GM19455 (cell line): ENCODE results near the gene PARD3B.

Source experiments
- ATAC-seq: cut with Tn5 transposase; IDR thresholded peaks from one replicate; pipeline ENCODE4 v1.9.1; 2021; ENCODE audit not compliant: unreplicated experiment

The PARD3B gene

DNA sequence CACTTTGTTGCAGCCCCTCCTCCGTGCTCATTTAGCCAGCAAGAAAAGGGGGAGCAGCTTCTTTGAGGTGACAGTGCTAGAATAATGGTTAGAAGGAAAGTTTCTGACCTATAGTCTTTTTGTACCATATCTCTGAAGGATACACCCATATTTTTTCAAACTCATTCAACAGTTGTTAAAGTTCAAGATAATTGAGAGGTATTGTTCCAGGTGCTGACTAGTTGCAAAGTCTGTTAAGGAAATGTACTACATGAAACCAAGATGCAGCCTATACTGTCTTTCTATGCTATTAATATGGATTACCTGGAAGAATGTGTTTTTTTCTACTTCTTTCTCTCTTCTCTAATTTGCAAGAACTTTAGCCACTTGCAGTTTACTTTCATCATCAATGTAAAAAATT lies 495.0 kb downstream of the PARD3B start:
- no peak for ATAC-seq

DNA sequence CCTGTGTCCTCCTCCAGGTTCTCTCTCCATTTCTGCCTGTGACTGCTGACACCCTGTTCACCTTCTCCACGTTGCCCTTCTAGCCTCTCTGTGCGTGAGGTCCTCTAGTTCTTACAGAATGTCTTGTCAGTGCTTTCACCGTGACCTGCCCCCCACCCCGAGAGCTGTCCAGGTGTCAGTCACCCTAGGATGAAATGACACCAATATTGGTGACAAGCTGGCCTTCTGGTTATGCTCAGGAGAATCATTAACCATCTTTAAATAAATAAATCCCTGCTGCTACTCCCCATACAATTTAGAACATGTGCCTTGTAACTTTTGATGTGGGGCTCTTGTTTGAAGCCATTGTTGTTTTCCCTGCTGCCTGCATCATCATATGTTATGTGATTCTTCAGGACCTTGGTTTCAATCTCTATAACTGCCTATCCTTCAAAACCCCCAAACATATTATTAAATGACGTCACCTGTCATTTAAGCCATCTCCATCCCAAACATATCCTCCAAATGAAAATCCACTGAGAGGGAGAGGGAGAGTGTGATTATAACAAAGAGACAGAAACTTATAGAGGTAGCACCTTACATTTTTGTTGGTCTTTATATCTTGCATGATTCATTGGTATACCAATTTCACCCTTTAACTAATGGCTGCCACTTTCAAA lies 496.3 kb downstream of the PARD3B start:
- no peak for ATAC-seq

DNA sequence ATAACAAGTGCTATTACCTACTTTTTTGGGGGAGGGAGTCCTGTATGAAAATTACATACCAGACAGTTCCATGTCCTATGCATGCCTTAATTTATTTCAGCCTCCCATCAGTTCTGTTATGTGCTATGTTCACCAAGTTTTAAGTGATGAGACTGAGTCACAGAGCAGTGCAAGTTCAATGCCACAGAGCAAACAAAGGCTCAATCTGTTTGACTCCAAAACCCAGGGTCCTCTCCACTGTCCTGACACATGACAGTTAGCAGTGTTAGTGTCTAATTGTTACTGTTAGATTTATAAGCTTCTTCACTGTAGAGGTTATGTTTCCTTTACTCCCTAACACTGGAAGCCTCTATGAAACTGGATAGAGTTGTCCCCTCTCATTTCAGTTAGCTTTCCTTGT lies 498.0 kb downstream of the PARD3B start:
- no peak for ATAC-seq

DNA sequence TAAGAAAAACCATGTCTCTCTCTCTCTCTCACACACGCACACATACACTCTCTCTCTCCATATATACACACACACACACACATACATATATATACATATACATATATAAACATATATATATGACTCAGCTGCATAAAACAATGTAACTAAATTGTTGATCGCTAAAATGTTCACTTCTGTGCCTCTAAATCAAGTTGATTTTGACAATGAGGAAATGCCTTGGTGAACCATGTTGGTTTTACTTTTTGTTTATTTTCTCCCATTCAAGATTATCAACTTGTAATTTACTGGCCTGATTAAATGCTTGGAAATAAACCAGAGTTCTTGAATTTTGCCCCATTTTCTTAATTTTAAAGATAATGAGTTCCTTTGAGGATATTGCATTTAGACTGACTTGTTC lies 500.4 kb downstream of the PARD3B start:
- no peak for ATAC-seq

DNA sequence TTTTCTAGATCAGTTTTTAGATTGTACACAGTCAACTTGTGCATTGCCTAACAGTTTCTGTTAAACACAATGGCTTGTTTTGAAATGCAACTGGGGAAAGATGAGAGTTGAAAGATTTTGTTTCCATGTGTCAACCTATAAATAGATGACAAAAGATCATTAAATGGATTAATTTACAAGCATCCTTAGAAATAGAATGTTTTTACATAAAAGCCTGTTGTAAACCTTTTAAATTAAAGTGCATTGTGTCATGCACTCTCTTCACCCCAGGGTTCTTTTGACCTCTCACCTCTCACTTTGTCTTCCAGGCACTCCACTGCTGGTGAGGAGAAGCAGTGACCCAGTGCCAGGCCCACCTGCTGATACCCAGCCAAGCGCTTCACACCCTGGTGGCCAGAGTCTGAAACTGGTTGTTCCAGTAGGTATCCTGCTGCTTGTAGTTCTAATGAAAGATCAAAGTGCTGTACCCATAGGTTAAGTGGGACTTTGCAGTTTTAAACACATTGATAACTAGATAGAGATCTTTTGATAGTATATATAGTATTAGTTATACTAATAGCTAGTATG lies 502.1 kb downstream of the PARD3B start:
- no peak for ATAC-seq

DNA sequence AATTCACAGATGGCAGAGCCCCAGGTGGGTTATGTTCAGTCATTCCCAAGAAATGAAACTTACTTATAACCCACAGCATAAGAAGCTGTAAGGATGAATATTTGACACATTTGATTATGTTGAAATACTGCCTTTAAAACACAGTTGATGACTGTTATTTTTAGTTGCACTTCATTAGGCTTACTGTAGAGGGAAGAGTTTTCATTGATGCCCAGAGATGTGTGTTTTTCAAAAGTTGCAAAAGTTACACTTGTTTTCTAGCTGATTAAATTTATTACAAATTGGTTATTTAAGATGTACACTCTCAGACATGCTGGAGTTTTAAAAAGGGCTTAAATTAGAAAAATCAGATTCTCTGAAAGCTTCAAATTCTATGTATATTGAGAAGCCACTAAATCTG lies 506.1 kb downstream of the PARD3B start:
- ATAC-seq, result no peak

DNA sequence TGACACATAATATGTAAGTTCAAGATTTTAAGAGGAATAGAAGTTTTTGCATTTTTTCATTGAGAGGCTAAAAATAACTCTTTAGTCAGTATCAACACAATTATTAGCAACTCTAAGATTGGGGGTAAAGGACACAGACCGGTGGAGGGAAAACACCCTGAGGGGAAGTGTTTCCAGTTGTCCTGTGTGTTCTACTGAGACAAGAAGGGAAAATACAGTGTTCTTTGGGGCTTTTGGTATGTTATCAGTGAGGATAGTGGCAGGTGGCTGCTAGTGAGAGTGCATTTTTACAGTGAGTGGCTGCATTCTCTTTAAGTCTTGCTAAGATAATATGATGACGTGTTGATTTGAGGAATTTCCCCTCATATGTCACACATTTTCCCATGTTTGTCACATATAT lies 507.5 kb downstream of the PARD3B start:
- no peak for ATAC-seq

DNA sequence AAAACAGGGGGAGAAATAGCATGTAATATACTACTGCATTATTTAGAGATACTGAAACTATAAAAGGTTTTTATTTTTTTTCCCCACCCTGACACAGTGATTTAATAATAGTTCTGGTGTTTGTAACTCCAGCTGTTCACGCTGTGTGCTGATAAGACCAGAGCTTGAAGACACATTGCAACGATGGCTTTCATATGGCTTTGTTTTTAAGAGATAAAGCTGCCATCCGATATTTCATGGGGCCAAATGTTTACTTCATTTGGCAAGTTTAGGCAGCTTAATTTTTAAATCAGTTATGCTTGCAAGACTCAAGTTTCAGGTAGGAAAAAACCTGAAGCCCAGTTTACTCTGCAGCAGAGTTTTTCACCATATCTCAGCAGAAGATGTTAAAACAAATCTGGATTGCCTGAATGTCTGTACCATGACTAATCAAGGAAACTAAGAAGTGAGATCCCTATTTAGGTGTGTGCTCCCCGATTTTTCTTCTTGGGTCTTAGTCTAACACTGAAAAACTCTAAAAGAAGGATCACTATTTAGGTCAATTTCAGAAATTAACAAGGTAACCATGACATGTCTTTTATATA lies 508.6 kb downstream of the PARD3B start:
- ATAC-seq, result no peak

DNA sequence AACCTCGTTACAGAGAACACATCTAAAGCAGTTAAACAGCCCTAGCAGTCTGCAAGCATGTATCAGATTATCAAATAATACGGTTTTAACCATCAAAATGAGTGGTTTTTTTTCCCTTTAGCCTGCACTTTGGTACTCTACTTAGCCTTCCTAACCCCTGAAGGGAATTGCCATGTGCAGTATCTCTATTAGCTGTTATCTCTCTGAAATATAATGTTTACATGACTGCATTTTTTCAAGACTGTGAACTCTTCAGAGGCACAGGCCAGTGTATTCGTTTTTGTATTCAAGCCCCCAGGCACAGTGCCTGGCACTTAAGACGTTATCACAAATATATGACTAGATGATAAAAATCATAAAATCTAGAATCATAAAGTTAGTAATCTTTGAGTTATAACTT lies 509.5 kb downstream of the PARD3B start:
- no peak for ATAC-seq

DNA sequence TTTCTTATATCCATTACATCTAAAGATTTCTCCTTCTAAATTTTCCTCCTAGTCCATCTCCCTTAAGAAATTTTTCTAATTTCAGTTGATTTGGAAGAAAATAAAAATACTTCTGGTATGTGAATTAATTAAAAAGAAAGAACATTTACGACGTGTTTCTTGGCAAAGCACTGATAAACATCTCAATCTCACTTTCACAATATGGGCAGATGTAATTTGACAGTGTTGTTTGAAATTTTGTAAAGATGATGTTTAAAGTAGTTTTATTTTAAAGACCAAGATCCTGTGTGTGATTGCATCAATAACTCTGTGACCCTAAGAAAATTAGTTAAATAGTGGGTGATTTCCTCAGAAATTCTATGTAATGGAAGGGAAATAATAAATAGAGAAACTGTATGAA lies 510.0 kb downstream of the PARD3B start:
- no peak for ATAC-seq

DNA sequence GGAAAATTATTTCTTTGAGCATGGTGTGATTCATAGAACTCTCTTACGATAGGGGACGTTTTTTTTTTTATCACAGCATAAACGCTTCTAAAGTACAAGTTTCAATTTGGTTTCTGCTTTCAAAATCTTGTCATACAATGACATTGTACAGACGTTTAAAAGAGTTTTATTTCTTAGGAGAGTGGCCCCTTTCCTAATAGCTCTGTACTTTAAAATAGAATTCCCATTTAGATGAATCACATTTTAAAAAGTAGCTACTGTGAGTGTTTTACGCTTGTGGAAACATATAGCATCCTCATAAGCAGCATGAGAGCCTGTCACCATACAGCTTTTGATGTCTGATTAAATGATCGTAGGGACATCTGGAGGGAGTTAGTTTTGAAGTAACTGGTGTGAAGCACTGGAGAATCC lies 510.9 kb downstream of the PARD3B start:
- no peak for ATAC-seq

DNA sequence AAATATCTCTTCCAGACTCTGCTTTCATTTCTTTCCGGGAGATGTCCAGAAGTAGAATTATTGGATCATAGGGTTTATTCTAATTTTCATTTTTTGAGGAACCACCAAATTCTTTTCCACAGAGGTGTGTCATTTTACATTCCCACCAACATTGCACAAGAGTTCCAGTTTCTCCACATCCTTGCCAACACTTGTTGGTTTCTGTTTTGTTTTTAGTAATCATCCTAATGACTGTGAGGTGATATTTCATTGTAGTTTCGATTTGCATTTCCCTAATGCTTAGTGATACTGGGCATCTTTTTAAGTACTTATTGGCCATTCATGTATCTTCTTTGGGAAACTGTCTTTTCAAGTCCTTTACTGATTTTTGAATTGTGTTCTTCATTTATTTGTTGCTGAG lies 513.1 kb downstream of the PARD3B start:
- no peak for ATAC-seq

DNA sequence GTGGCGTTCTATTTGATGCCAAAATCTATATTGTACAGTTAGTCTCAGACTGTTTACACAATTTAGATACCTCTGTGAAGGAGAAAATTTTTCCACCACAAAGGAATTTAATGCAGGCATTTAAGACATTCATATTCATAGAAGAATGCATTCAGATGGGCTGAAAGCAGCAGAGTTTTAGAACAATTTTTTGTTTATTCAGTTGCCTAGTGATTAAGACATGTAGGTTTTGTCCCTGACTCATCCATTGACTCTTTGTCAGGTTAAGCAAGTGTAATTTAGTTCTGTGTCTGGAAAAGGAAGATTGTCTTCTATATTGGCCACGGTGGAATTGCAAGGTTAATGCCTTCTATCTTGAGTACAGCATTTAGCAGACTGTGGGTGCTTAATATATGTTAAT lies 515.0 kb downstream of the PARD3B start:
- ATAC-seq, result no peak

DNA sequence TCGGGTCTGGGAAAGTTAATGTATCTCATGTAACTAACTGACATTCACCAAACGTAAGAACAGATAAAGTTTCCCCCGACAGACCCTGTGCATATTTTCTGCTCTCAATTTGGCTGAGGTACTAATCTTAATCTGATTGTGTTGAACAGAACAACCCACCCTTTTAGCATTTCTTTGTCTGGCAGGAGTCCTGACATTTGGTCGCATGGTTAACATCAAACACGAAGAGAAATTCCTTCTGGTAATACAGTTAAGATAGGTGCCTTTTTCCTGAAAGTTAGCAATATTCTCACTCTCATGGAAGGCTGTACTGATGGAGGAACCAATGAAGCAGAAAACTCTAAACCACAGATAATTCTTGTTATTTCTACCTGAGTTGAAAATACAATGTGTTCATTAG lies 520.8 kb downstream of the PARD3B start:
- ATAC-seq, result no peak

DNA sequence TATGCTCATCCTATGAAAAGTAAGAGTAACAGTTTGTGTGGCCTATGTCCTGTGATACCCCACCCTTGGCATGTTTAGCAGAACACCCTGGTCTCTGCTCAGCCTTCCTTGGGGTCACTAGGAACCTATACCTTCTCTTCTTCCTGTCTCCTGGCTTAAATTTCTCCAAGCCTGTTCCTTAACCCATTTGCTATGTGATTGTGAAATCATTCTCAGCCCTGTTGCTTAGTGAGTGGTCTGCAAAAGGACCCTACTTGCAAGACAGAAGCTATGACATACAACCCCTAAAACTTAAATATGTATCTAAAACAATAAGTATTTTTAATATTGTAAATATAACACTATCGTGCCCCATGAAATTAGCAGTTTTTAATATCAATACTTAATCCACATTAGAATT lies 524.7 kb downstream of the PARD3B start:
- no peak for ATAC-seq

DNA sequence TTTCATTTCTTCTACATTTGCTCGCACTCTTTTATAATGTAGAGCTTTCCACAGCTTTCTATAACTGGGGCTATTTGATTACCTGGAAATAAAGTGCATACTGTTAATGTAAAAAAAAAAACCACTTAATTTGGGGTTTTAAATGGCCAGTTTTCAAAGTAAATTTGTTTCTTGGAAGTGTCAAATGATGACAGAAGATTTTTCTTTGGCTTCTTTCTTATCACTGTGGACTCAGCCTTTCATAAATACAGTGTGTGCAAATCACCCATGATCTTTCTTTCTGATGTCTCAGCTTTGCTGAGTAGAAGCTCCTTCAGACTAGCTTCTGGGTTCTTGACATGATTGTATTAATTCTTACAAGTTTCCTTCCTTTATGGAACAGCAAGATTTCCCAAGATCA lies 525.6 kb downstream of the PARD3B start:
- ATAC-seq, result no peak

DNA sequence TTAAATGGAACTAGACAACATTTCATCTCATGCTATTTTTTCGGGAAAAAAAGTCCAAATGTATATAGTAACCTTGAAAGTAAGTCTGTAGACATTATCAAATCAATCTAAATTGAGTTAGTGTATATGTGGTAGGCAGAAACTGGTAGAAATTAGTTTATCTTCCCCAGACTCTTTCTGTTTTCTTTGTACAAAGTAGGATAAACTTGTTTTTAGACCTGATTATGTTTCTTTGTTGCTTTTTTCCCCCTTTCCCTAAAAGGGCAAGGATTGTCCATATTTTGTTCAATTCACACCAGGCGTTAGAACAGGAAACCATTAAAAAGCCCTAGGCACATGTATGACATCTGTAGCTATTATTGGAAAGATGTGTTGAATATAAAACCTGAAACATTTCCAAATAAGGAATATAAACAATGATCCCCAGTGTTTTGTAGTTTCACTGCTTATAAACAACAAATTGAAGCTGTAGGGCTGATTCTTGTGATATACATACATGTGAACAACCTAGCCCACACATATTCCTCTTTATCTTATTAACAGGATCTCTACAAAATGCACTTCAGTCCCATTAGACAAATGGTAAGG lies 528.3 kb downstream of the PARD3B start:
- ATAC-seq, result no peak

DNA sequence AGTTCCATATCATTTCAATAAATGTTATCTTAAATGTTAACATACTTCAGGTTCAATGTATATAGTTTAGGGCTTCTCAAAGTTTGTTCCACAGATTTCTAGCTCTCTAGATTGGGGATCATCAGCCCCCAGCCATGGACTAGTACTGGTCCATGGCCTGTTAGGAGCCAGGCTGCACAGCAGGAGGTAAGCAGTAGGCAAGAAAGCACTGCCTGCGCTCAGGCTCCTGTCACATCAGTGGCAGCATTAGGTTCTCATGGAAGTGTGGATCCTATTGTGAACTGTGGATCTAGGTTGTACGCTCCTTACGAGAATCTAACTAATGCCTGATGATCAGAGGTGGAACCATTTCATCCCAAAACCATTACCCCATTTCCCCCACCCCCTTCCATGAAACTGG lies 531.1 kb downstream of the PARD3B start:
- no peak for ATAC-seq

DNA sequence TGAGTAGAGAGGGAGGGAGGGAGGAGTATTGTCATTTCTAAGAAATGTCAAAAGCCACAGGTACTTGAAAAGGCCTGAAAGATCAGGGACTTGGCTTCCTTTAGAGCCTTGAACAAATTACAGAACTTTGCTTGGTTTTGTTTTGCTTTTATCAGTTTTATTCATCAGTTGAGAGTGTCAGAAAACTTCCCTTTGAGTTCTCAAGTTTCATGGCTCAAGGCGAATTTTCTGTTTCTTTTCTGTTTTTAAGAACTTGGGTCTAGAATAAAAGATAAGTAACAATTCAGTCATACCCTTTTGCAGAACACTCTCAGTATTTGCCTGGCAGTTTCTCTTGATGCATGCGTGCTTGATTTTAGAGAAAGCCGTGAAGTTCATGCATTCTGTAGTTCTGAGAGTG lies 531.9 kb downstream of the PARD3B start:
- no peak for ATAC-seq

DNA sequence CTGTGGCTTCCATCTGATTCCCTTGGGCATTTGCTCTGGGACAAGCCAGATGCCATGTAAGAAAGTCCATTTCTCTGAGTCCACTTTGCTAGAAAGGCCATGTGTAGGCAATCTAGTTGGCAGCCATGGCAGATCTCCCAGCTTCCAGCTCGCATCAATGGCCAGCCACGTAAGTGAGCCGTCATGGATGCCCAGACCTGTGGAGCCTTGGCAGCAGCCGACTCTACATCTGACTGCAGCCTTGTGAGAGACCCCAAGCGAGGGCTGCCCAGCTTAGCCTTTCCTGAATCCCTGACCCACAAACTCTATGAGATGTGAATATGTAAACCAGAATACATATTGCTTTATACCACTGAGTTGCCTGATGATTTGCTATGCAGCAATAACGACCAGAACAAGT lies 533.5 kb downstream of the PARD3B start:
- no peak for ATAC-seq

DNA sequence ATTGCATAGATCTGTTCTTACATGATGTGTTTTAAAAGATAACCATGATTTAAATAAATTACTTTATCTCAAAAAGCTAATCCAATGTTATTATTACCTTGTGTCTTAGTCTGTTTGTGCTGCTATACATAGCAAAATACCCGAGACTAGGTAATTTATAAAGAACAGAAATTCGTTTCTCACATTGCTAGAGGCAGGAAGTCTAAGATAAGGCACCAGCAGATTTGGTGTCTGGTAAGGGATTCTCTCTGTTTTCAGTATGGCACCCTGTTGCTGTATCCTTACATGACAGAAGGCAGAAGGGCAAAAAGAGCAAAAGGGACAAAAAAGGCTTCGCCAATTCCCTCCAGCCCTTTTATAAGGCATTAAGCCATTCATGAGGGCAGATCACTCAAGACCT lies 533.9 kb downstream of the PARD3B start:
- no peak for ATAC-seq

DNA sequence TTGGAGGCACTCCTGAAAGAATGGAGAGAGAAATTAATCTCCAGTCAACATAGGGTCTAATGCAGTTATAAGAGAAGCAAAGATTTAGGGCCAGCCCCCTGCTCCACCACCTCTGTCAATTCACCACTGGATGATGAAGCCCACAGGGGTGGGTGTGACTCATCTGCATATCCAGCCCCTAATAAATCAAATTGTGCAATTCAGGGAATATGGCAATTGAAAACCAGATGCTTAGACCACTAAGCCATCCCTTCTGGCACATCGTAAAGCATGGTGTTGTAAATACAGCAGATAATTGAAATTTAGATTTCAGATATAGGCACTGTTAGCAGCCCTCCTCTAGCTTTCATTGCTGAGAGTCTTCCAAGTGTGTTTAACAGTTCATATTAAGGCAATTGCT lies 541.4 kb downstream of the PARD3B start:
- ATAC-seq, result no peak

DNA sequence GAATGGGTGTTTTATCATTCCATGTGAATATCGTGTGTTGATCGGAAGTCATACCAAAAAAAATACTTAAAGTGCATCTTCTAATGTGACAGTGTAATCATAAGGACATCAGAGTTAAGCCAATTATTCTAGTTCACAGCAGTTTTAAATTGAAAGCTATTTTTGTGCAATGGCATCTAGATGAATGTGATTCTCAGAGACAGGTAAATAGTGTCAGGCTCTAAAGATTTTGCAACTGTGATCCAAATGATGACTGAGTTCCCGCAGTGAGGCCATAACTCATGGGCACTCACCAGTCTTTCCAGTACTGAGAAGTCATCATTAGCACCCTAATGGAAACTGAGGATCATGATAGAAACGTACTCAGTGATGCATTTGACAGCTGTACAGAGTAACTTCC lies 542.6 kb downstream of the PARD3B start:
- ATAC-seq, result no peak
